Measurements from ENCODE around the gene GALNT1. TPM values are rescaled to one million over a fixed set of nuclear protein-coding genes. Genes with fewer than 3 reads are reported as not detected.
"Not testable (repeated sequence)": the region's sequence is repeated elsewhere in the genome, so short reads cannot be mapped to it uniquely, and the experiment has no call there.

Gene GALNT1
- total and polyA plus RNA-seq, 7 donors = 23.7 to 70.3 (median 52.3) TPM

DNA sequence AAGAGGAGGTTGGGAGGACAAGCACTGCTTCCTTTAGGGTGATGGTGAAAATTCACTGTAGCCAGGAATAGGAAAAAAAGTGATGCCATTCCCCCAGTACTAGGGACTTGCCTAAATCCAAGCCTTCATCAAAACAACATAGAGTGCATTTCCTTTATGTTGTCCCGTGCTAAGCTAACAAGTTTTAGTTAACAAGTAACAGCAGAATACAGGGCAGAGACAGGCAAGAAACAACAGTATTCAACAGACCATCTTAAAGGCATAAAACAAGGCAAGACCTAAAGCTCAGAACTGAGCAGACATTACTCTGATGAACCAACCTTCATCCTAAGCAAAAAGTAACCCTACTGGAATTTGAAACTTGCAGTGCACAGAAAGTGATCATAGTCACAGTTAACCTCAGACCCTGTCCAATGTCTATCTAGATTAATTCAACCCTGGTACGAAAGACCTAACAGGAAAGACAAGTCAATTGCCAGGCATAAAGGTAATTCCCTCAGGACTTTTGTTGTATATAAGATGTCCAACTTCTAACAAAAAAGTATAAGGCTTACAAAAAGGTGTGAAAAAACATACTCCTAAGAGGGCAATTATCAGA is 34.4 kb upstream of the GALNT1 start:
- Histone ChIP-seq H3K27me3 (ENCODE audit: insufficient read depth in 3 of 3, low read length in 2 of 3) (no peaks in the 10 kb centered on the region), H3K9me3 (no peaks in the 10 kb centered on the region), H3K36me3 (ENCODE audit: insufficient read depth in 1 of 2, low read depth in 1 of 2) (no peaks in the 10 kb centered on the region), H3K27ac (no peak overlapping the region), H3K4me3 (no peak overlapping the region), H3K4me1 (no peaks in the 10 kb centered on the region)
- TF ChIP-seq, protein P1, sequence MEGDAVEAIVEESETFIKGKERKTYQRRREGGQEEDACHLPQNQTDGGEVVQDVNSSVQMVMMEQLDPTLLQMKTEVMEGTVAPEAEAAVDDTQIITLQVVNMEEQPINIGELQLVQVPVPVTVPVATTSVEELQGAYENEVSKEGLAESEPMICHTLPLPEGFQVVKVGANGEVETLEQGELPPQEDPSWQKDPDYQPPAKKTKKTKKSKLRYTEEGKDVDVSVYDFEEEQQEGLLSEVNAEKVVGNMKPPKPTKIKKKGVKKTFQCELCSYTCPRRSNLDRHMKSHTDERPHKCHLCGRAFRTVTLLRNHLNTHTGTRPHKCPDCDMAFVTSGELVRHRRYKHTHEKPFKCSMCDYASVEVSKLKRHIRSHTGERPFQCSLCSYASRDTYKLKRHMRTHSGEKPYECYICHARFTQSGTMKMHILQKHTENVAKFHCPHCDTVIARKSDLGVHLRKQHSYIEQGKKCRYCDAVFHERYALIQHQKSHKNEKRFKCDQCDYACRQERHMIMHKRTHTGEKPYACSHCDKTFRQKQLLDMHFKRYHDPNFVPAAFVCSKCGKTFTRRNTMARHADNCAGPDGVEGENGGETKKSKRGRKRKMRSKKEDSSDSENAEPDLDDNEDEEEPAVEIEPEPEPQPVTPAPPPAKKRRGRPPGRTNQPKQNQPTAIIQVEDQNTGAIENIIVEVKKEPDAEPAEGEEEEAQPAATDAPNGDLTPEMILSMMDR (IDR thresholded peaks at IDR 0.05) = no peak
- intact Hi-C loops (cut with DNase I) = no loop called here
- DNase-seq (no peak), ATAC-seq (no peak)
- 89 to 92% (median 90%) methylated on average over 2 of the region's 2 CpGs for WGBS, 3 donors

GRCh38 chr18:35549564-35549963 is 32.0 kb upstream of the GALNT1 start:
- H3K27me3 ChIP-seq (ENCODE audit: insufficient read depth in 3 of 3, low read length in 2 of 3) = no peaks in the 10 kb centered on the region
- no peaks in the 10 kb centered on the region for H3K9me3 ChIP-seq
- WGBS, 3 donors = 95 to 100% (median 95%) methylated on average over 1 of the region's 1 CpG
- intact Hi-C loops (cut with DNase I) = no loop called here
- no peak for ATAC-seq
- H3K4me1 ChIP-seq = no peaks in the 10 kb centered on the region
- no peak overlapping the region for H3K27ac ChIP-seq
- DNase-seq = no peak
- H3K36me3 ChIP-seq (ENCODE audit: insufficient read depth in 1 of 2, low read depth in 1 of 2) = no peaks in the 10 kb centered on the region
- TF ChIP-seq, protein P1 (IDR thresholded peaks at IDR 0.05) = no peak
- H3K4me3 ChIP-seq = no peak overlapping the region

GRCh38 chr18:35553300-35553699 is 28.2 kb upstream of the GALNT1 start:
- 62 to 74% (median 71%) methylated on average over 2 of the region's 2 CpGs for WGBS, 3 donors
- no peak for ATAC-seq
- intact Hi-C loops (cut with DNase I) = no loop called here
- H3K9me3 ChIP-seq = no peaks in the 10 kb centered on the region
- no peak overlapping the region for H3K27ac ChIP-seq
- H3K27me3 ChIP-seq (ENCODE audit: insufficient read depth in 3 of 3, low read length in 2 of 3) = no peaks in the 10 kb centered on the region
- no peaks in the 10 kb centered on the region for H3K36me3 ChIP-seq (ENCODE audit: insufficient read depth in 1 of 2, low read depth in 1 of 2)
- H3K4me1 ChIP-seq = no peaks in the 10 kb centered on the region
- DNase-seq = no peak
- TF ChIP-seq, protein P1 (IDR thresholded peaks at IDR 0.05) = no peak
- no peak overlapping the region for H3K4me3 ChIP-seq

DNA sequence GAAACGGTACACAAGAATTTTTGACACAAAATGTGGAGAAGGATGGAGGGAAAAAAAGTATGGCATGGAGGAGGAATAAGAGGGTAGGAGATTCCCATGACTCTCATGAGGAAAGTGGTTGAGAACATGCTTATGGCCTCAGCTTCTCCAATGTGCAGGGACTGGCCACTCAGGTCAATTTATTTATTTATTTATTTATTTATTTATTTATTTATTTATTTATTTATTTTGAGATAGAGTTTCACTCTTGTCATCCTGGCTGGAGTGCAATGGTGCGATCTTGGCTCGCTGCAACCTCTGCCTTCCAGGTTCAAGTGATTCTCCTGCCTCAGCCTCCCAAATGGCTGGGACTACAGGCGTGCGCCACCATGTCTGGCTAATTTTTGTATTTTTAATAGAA is 26.0 kb upstream of the GALNT1 start:
- ATAC-seq; DNase-seq; H3K9me3 ChIP-seq; H3K4me1 ChIP-seq; H3K4me3 ChIP-seq; intact Hi-C loops (cut with DNase I); H3K36me3 ChIP-seq (ENCODE audit: insufficient read depth in 1 of 2, low read depth in 1 of 2); H3K27ac ChIP-seq; H3K27me3 ChIP-seq (ENCODE audit: insufficient read depth in 3 of 3, low read length in 2 of 3): not testable (repeated sequence)
- WGBS, 3 donors = 95 to 97% (median 96%) methylated on average over 5 of the region's 5 CpGs

- Histone ChIP-seq H3K4me3 (no peak overlapping the region), H3K9me3 (no peaks in the 10 kb centered on the region), H3K4me1 (no peaks in the 10 kb centered on the region), H3K27me3 (ENCODE audit: insufficient read depth in 3 of 3, low read length in 2 of 3) (no peaks in the 10 kb centered on the region), H3K27ac (no peak overlapping the region), H3K36me3 (ENCODE audit: insufficient read depth in 1 of 2, low read depth in 1 of 2) (no peaks in the 10 kb centered on the region)
- DNase-seq (no peak), ATAC-seq (no peak)
- intact Hi-C loops (cut with DNase I) = no loop called here
- TF ChIP-seq, protein P1 (IDR thresholded peaks at IDR 0.05) = no peak
These were observed 21.7 kb upstream of the GALNT1 start for GRCh38 chr18:35559867-35560266.

All from psoas muscle (tissue), 8 donors.